Endothelial cell (in vitro differentiated cells): ENCODE data around the gene COL25A1. TPM values are rescaled to one million over a fixed set of nuclear protein-coding genes. Genes with fewer than 3 reads are reported as not detected.

Source experiments
- DNase-seq: peaks from one replicate; pipeline ENCODE4 v3.0.0; 2021; ENCODE audit warnings: low spot score
- H3K27ac Mint-ChIP-seq: one replicate; pipeline ENCODE4 v1.8.0; 2021; ENCODE audit warnings: mixed read lengths, inconsistent platforms; ENCODE audit not compliant: unreplicated experiment
- H3K27me3 Mint-ChIP-seq: one replicate; pipeline ENCODE4 v1.8.0; 2021; ENCODE audit warnings: mild to moderate bottlenecking, moderate library complexity, mixed read lengths, inconsistent platforms; ENCODE audit not compliant: unreplicated experiment
- H3K36me3 Mint-ChIP-seq: one replicate; pipeline ENCODE4 v1.8.0; 2021; ENCODE audit warnings: mild to moderate bottlenecking, low read depth, mixed read lengths, inconsistent platforms; ENCODE audit not compliant: unreplicated experiment
- H3K4me1 Mint-ChIP-seq: one replicate; pipeline ENCODE4 v1.8.0; 2021; ENCODE audit warnings: mild to moderate bottlenecking, mixed read lengths, inconsistent platforms; ENCODE audit not compliant: unreplicated experiment
- H3K4me3 Mint-ChIP-seq: one replicate; pipeline ENCODE4 v1.8.0; 2021; ENCODE audit warnings: mild to moderate bottlenecking, mixed read lengths, inconsistent platforms; ENCODE audit not compliant: unreplicated experiment
- H3K9me3 Mint-ChIP-seq: one replicate; pipeline ENCODE4 v1.8.0; 2021; ENCODE audit warnings: mixed read lengths, inconsistent platforms; ENCODE audit not compliant: unreplicated experiment
- CTCF ChIP-seq: fragments of 200-600 bp; sonication (generic); IDR thresholded peaks from one replicate; pipeline ENCODE4 v1.5.0; 2021; ENCODE audit warnings: antibody characterized with exemption; ENCODE audit not compliant: unreplicated experiment
- total RNA-seq: library from RNA; stranded (reverse); fragmentation: NEBNext Ultra II Directional; extraction: Animal tissue kit (Norgen Biotek cat#: 25700); gene quantifications from one replicate; pipeline ENCODE4 v1.2.1, GENCODE V29; 2021; ENCODE audit not compliant: unreplicated experiment

COL25A1 gene
- total RNA-seq, 1 donor from 2014 or later, result 22.7 TPM

GRCh38 chr4:109206620-109207019 is 95.8 kb downstream of the COL25A1 start:
- Mint-ChIP-seq H3K36me3 (no peaks in the 10 kb centered on the region), H3K27ac (no peak overlapping the region), H3K27me3 (no peaks in the 10 kb centered on the region), H3K4me1 (peaks cover 4% of the 10 kb centered on the region), H3K9me3 (no peaks in the 10 kb centered on the region), H3K4me3 (no peak overlapping the region)
- TF ChIP-seq CTCF, result no peak
- DNase-seq, result no peak

DNA sequence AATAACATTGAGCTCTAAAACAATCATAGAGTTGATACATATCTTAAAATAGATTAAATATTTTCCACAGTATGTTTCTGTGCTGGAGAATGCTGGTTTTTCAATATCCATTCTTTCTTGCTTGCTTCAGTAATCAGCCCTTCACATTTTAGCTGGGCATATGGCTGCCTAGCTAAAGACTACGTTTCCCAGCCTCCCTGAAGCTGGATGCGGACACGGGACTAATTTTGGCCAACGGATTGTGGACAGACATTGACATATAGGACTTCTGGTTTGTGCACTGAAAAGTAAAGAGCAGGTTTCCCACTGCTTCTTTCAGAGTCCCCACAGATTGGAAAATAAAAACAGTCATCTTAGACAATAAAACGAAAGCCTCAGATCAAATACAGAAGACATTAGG is 97.3 kb downstream of the COL25A1 start:
- Mint-ChIP-seq H3K27ac (no peak overlapping the region), H3K4me3 (no peak overlapping the region), H3K27me3 (no peaks in the 10 kb centered on the region), H3K9me3 (no peaks in the 10 kb centered on the region), H3K36me3 (no peaks in the 10 kb centered on the region), H3K4me1 (peaks cover 4% of the 10 kb centered on the region)
- no peak for TF ChIP-seq CTCF
- no peak for DNase-seq

DNA sequence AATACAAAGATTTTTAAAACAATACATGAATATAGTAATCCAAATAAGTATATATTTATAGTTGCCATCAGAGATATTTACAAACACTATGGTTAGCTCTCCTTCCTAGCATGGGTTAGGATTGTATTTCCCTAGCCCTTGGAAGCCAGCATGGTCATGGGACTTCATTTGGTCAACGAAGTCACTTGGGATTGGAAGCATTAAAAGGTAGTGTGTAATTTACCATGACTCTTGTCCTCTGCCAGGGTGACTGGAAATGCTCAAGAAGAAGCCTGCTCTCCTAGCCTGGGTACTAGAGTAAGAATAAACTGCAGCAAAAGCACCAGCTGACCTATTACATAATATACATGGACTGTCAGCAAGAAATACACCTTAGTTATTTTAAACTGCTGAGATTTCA is 102.9 kb downstream of the COL25A1 start:
- H3K9me3 Mint-ChIP-seq, result no peaks in the 10 kb centered on the region
- no peaks in the 10 kb centered on the region for H3K27me3 Mint-ChIP-seq
- TF ChIP-seq CTCF, result no peak
- H3K4me3 Mint-ChIP-seq, result no peak overlapping the region
- no peak overlapping the region for H3K27ac Mint-ChIP-seq
- no peaks in the 10 kb centered on the region for H3K36me3 Mint-ChIP-seq
- peaks cover 4% of the 10 kb centered on the region for H3K4me1 Mint-ChIP-seq
- DNase-seq, result no peak

DNA sequence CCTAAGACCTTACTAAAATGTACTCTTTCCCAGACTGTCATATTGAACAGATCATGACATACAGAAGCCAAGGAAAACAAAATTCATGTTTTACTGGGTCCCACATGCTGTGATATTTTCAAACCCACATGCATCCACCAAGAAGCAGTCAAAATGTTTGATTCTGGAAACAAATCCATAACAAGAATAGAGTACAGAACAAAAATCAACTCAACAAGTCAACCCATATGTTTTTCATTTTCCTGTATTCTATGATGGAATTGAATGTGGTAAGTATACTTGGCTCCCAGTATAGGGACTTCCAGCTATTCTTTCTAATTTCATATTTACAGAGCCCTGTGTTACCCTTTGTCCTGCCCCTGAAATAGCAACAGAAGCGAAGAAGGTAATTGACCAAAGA is 106.8 kb downstream of the COL25A1 start:
- Mint-ChIP-seq H3K9me3 (no peaks in the 10 kb centered on the region), H3K27ac (no peak overlapping the region), H3K4me1 (peaks cover 6% of the 10 kb centered on the region), H3K36me3 (peaks cover 7% of the 10 kb centered on the region), H3K27me3 (no peaks in the 10 kb centered on the region), H3K4me3 (no peak overlapping the region)
- TF ChIP-seq CTCF, result no peak
- DNase-seq, result no peak

GRCh38 chr4:109191216-109191615 is 111.2 kb downstream of the COL25A1 start:
- H3K4me3 Mint-ChIP-seq, result no peak overlapping the region
- H3K27me3 Mint-ChIP-seq, result no peaks in the 10 kb centered on the region
- no peak for DNase-seq
- H3K27ac Mint-ChIP-seq, result no peak overlapping the region
- no peak for TF ChIP-seq CTCF
- H3K36me3 Mint-ChIP-seq, result peaks cover 7% of the 10 kb centered on the region
- no peaks in the 10 kb centered on the region for H3K9me3 Mint-ChIP-seq
- H3K4me1 Mint-ChIP-seq, result peaks cover 9% of the 10 kb centered on the region
